AG04450 (cell line): ENCODE data around the gene TMEM141. TPM values are rescaled to one million over a fixed set of nuclear protein-coding genes. Genes with fewer than 3 reads are reported as not detected.
"Not testable (repeated sequence)": the region's sequence is repeated elsewhere in the genome, so short reads cannot be mapped to it uniquely, and the experiment has no call there.

Experiments used
- CTCF ChIA-PET: fragments of 300-600, 350-600 bp; formaldehyde crosslinking; extraction: SDS; loops from one replicate; lab custom pipeline; 2022; ENCODE audit warnings: antibody characterized with exemption, inconsistent platforms; lab: Charles Lee
- POLR2A ChIA-PET: fragments of 350-600 bp; formaldehyde crosslinking; extraction: SDS; loops from one replicate; lab custom pipeline; 2021; ENCODE audit warnings: antibody characterized with exemption, inconsistent platforms; lab: Yijun Ruan, JAX
- DNase-seq: peaks from one replicate; pipeline ENCODE4 v3.0.0-alpha.2; 2011; ENCODE audit warnings: low read depth, low spot score
- H3K27ac ChIP-seq: one replicate; pipeline ENCODE4 v1.5.1; 2012; ENCODE audit warnings: low read depth, low read length, control low read depth
- H3K27me3 ChIP-seq: one replicate; pipeline ENCODE4 v1.6.0; 2012; ENCODE audit warnings: low read length; ENCODE audit not compliant: control insufficient read depth, insufficient read depth
- H3K4me3 ChIP-seq: 2 replicates; pipeline ENCODE4 v1.5.1; 2011; ENCODE audit warnings: mild to moderate bottlenecking, low read depth, low read length, control low read depth
- H3K9me3 ChIP-seq: 2 replicates; pipeline ENCODE4 v1.5.1; 2012; ENCODE audit warnings: low read length; ENCODE audit not compliant: control insufficient read depth, insufficient read depth
- CTCF ChIP-seq: IDR thresholded peaks from 2 replicates; pipeline ENCODE4 v1.5.1; 2011; ENCODE audit warnings: low read depth, low read length, control low read depth, inconsistent platforms
- polyA plus RNA-seq: library from polyadenylated mRNA; depleted of rRNA; stranded (reverse); fragments of >200 nt; gene quantifications from 2 replicates; pipeline ENCODE4 v1.2.3, GENCODE V29; 2011

The TMEM141 gene
- polyA plus RNA-seq, 1 experiment = 34.9 TPM

GRCh38 chr9:136786451-136786850 is 4.7 kb upstream of the TMEM141 start:
- Histone ChIP-seq H3K27ac (no peak overlapping the region), H3K4me3 (no peak overlapping the region), H3K27me3 (no peaks in the 10 kb centered on the region), H3K9me3 (no peaks in the 10 kb centered on the region; the same call in 1 of the 2 replicates)
- POLR2A ChIA-PET = no interaction called here
- CTCF ChIA-PET = interaction anchor here (0.7 to 3.7 kb wide), 8 partner anchors 9 to 281 kb away, joined by 3 to 31 read pairs (median 8); partner anchors contain the start of gene FUT7
- no peak for TF ChIP-seq CTCF
- no peak for DNase-seq

GRCh38 chr9:136786983-136787382 is 4.2 kb upstream of the TMEM141 start:
- H3K27me3 ChIP-seq, DNase-seq, H3K4me3 ChIP-seq, H3K9me3 ChIP-seq, H3K27ac ChIP-seq, POLR2A ChIA-PET: not testable (repeated sequence)
- CTCF ChIA-PET = interaction anchor here (0.6 to 3.7 kb wide), 9 partner anchors 10 to 281 kb away, joined by 3 to 31 read pairs (median 6); partner anchors contain the start of gene FUT7

GRCh38 chr9:136787690-136788400 is 3.3 kb upstream of the TMEM141 start:
- ChIA-PET CTCF (interaction anchor here (0.6 to 3.7 kb wide), 10 partner anchors 10 to 280 kb away, joined by 3 to 31 read pairs (median 6); partner anchors contain the start of gene AJM1), POLR2A (no interaction called here)
- H3K27ac ChIP-seq = no peak overlapping the region
- no peak overlapping the region for H3K4me3 ChIP-seq
- no peaks in the 10 kb centered on the region for H3K27me3 ChIP-seq
- H3K9me3 ChIP-seq = no peaks in the 10 kb centered on the region; the same call in 1 of the 2 replicates
- no peak for DNase-seq
- TF ChIP-seq CTCF = peak; percentile 77

- H3K27me3 ChIP-seq, POLR2A ChIA-PET, H3K9me3 ChIP-seq, DNase-seq, H3K4me3 ChIP-seq, H3K27ac ChIP-seq: not testable (repeated sequence)
- CTCF ChIA-PET = interaction anchor here (0.6 to 3.7 kb wide), 7 partner anchors 11 to 428 kb away, joined by 3 to 31 read pairs (median 9); partner anchors contain the start of gene AJM1
Observed at GRCh38 chr9:136788644-136789522, 2.3 kb upstream of the TMEM141 start.

- POLR2A ChIA-PET = no interaction called here
Observed at GRCh38 chr9:136789523-136789937, 1.6 kb upstream of the TMEM141 start.

More at GRCh38 chr9:136789523-136789937, 1.6 kb upstream of the TMEM141 start:
- TF ChIP-seq CTCF = no peak
- Histone ChIP-seq H3K27ac (no peak overlapping the region), H3K27me3 (no peaks in the 10 kb centered on the region), H3K4me3 (no peak overlapping the region), H3K9me3 (no peaks in the 10 kb centered on the region; the same call in 1 of the 2 replicates)
- DNase-seq = no peak
- CTCF ChIA-PET = interaction anchor here (2.0 kb wide), 1 partner anchor 240 kb away, joined by 9 read pairs; no protein-coding TSS in a partner anchor
